H1 (cell line): ENCODE measurements around the gene REG4. TPM values are rescaled to one million over a fixed set of nuclear protein-coding genes. Genes with fewer than 3 reads are reported as not detected.

Experiments used
- CTCF ChIA-PET: fragments of 300-600 bp; sonication (Branson Sonifier 250); formaldehyde crosslinking; loops from one replicate; lab custom pipeline; 2021; ENCODE audit not compliant: partially characterized antibody; lab: Charles Lee
- POLR2A ChIA-PET: fragments of 300-600 bp; sonication (Branson Sonifier 250); formaldehyde crosslinking; loops from one replicate; lab custom pipeline; 2021; ENCODE audit warnings: inconsistent platforms; ENCODE audit not compliant: partially characterized antibody; lab: Charles Lee
- DNase-seq, 2 experiments: peaks; one replicate each; pipeline versions ENCODE4 v3.0.0 to v3.0.0-alpha.2; 2010 to 2022; ENCODE audit warnings: low spot score in 2 of 2, low read depth in 1 of 2, mixed read lengths in 1 of 2
- FAIRE-seq: peaks from 2 replicates; lab custom pipeline; 2011; peaks lifted over from hg19 to GRCh38; lab: Jason Lieb, UNC
- H2AFZ ChIP-seq: 2 replicates; pipeline ENCODE4 v1.8.1; 2012; ENCODE audit warnings: low read length, inconsistent platforms
- H2AK5ac ChIP-seq: 2 replicates; pipeline ENCODE4 v1.6.1; 2013; ENCODE audit warnings: low read depth, low read length
- H2BK120ac ChIP-seq: replicated peaks from 2 replicates; pipeline ENCODE3; 2013; ENCODE audit warnings: low read depth, low read length, inconsistent platforms
- H2BK12ac ChIP-seq: 2 replicates; pipeline ENCODE4 v1.6.1; 2013; ENCODE audit warnings: low read depth, low read length
- H2BK15ac ChIP-seq: 2 replicates; pipeline ENCODE4 v1.6.1; 2013; ENCODE audit warnings: low read length
- H2BK20ac ChIP-seq: 2 replicates; pipeline ENCODE4 v1.6.1; 2013; ENCODE audit warnings: low read length
- H2BK5ac ChIP-seq: 2 replicates; pipeline ENCODE4 v1.6.1; 2013; ENCODE audit warnings: low read depth, low read length
- H3K14ac ChIP-seq: 2 replicates; pipeline ENCODE4 v1.6.1; 2013; ENCODE audit warnings: inconsistent platforms; ENCODE audit not compliant: insufficient read length
- H3K18ac ChIP-seq: 2 replicates; pipeline ENCODE4 v1.6.1; 2013; ENCODE audit warnings: low read length; ENCODE audit errors: extremely low read depth
- H3K23ac ChIP-seq: 2 replicates; pipeline ENCODE4 v1.6.1; 2013; ENCODE audit warnings: inconsistent platforms; ENCODE audit not compliant: insufficient read length
- H3K23me2 ChIP-seq: 2 replicates; pipeline ENCODE4 v1.6.1; 2013; ENCODE audit warnings: low read depth, low read length
- H3K27ac ChIP-seq: 2 replicates; pipeline ENCODE4 v1.6.1; 2011; ENCODE audit warnings: low read depth, low read length, inconsistent platforms
- H3K27me3 ChIP-seq, 4 experiments: replicated peaks in 1 of 4; 1 replicate in 1 of 4; 2 replicates in 3 of 4; pipeline versions ENCODE4 v1.6.1 to v1.8.1; 2011 to 2013; ENCODE audit warnings: low read length in 3 of 4, mild to moderate bottlenecking in 3 of 4, inconsistent platforms in 2 of 4, mixed read lengths in 2 of 4, moderate library complexity in 1 of 4; ENCODE audit not compliant: control insufficient read depth in 3 of 4, insufficient read depth in 3 of 4; ENCODE audit errors: extremely low read depth in 1 of 4
- H3K36me3 ChIP-seq, 4 experiments: 2 replicates each; pipeline versions ENCODE4 v1.6.1 to v1.8.1; 2011 to 2013; ENCODE audit warnings: mild to moderate bottlenecking in 4 of 4, low read length in 3 of 4, moderate library complexity in 2 of 4, control low read depth in 1 of 4, inconsistent platforms in 1 of 4; ENCODE audit not compliant: insufficient read depth in 4 of 4, control insufficient read depth in 2 of 4
- H3K4ac ChIP-seq: replicated peaks from 2 replicates; pipeline ENCODE3; 2013; ENCODE audit warnings: low read length, low read depth, mixed read lengths, inconsistent platforms; ENCODE audit not compliant: insufficient read length
- H3K4me1 ChIP-seq, 4 experiments: replicated peaks in 1 of 4; 1 replicate in 1 of 4; 2 replicates in 3 of 4; pipeline versions ENCODE4 v1.6.1 to v1.8.1; 2011 to 2013; ENCODE audit warnings: low read length in 3 of 4, inconsistent platforms in 2 of 4, mixed read lengths in 1 of 4; ENCODE audit not compliant: insufficient read depth in 4 of 4, control insufficient read depth in 3 of 4
- H3K4me2 ChIP-seq, 2 experiments: 2 replicates each; pipeline versions ENCODE4 v1.6.1 to v1.8.1; 2011 to 2013; ENCODE audit warnings: low read depth in 2 of 2, low read length in 2 of 2, control low read depth in 1 of 2, inconsistent platforms in 1 of 2, mild to moderate bottlenecking in 1 of 2; ENCODE audit not compliant: insufficient read depth in 1 of 2
- H3K4me3 ChIP-seq, 4 experiments: fragments of 200-600, 300-600 bp in 1 of 4; sonication (generic), shearing (Covaris generic), sonication (Bioruptor Twin) in 1 of 4; 2 replicates each; pipeline versions ENCODE4 v1.5.1 to v1.8.1; 2011 to 2016; ENCODE audit warnings: low read length in 4 of 4, low read depth in 3 of 4, control low read depth in 2 of 4, inconsistent platforms in 2 of 4, mild to moderate bottlenecking in 2 of 4, mixed read lengths in 1 of 4, moderate library complexity in 1 of 4; ENCODE audit not compliant: insufficient read depth in 2 of 4; ENCODE audit errors: extremely low read depth in 1 of 4
- H3K56ac ChIP-seq: replicated peaks from 2 replicates; pipeline ENCODE3; 2013; ENCODE audit warnings: low read depth, mild to moderate bottlenecking, mixed read lengths, low read length, inconsistent platforms; ENCODE audit not compliant: insufficient read length
- H3K79me1 ChIP-seq: 2 replicates; pipeline ENCODE4 v1.6.1; 2013; ENCODE audit warnings: low read depth, low read length, control low read depth
- H3K79me2 ChIP-seq, 2 experiments: 2 replicates each; pipeline versions ENCODE4 v1.6.1 to v1.8.1; 2012 to 2013; ENCODE audit warnings: low read length in 2 of 2, mild to moderate bottlenecking in 2 of 2, inconsistent platforms in 1 of 2; ENCODE audit not compliant: insufficient read depth in 2 of 2, control insufficient read depth in 1 of 2
- H3K9ac ChIP-seq, 4 experiments: replicated peaks in 1 of 4; 1 replicate in 1 of 4; 2 replicates in 3 of 4; pipeline versions ENCODE4 v1.6.1 to v1.8.1; 2011 to 2013; ENCODE audit warnings: low read depth in 3 of 4, low read length in 3 of 4, control low read depth in 2 of 4, mild to moderate bottlenecking in 2 of 4, moderate library complexity in 2 of 4, inconsistent platforms in 1 of 4; ENCODE audit errors: extremely low read depth in 1 of 4
- H3K9me3 ChIP-seq, 2 experiments: 2 replicates each; pipeline versions ENCODE4 v1.6.1 to v1.8.1; 2012 to 2013; ENCODE audit warnings: mild to moderate bottlenecking in 2 of 2, moderate library complexity in 2 of 2, control low read depth in 1 of 2, inconsistent platforms in 1 of 2, low read depth in 1 of 2, low read length in 1 of 2, mixed read lengths in 1 of 2; ENCODE audit not compliant: insufficient read depth in 2 of 2
- H4K20me1 ChIP-seq, 2 experiments: replicated peaks in 1 of 2; 2 replicates each; pipeline versions ENCODE3 to v1.8.1; 2011 to 2013; ENCODE audit warnings: inconsistent platforms in 2 of 2, low read length in 2 of 2, mild to moderate bottlenecking in 1 of 2; ENCODE audit not compliant: insufficient read depth in 2 of 2, control insufficient read depth in 1 of 2
- H4K5ac ChIP-seq: 2 replicates; pipeline ENCODE4 v1.6.1; 2013; ENCODE audit warnings: low read length, low read depth, mixed read lengths, inconsistent platforms; ENCODE audit not compliant: insufficient read length
- H4K8ac ChIP-seq: 2 replicates; pipeline ENCODE4 v1.8.0; 2013; ENCODE audit warnings: mild to moderate bottlenecking, moderate library complexity, low read length, inconsistent platforms; ENCODE audit not compliant: insufficient read depth; ENCODE audit errors: extremely low read depth
- H4K91ac ChIP-seq: replicated peaks from 2 replicates; pipeline ENCODE3; 2013; ENCODE audit warnings: low read length, mixed read lengths, inconsistent platforms; ENCODE audit not compliant: insufficient read length
- JUND ChIP-seq: IDR thresholded peaks from 2 replicates; pipeline ENCODE4 v1.6.1; 2011; ENCODE audit warnings: mild to moderate bottlenecking, improper control_type of control experiment, low read length
- RNF2 ChIP-seq: fragments of 200-900, 300-1000 bp; sonication (generic); IDR thresholded peaks from 2 replicates; pipeline ENCODE4 v1.7.1; 2016; ENCODE audit warnings: borderline replicate concordance, low read depth, mild to moderate bottlenecking, antibody characterized with exemption, low read length; ENCODE audit not compliant: poor library complexity, severe bottlenecking; ENCODE audit errors: missing control alignments
- WGBS, 2 experiments: shearing (Covaris generic) in 1 of 2; methylation state at CpG; one replicate each; pipeline versions ENCODE4 v1.1.6 to v1.1.7; 2013 to 2015; ENCODE audit warnings: low lambda C conversion rate in 2 of 2, mixed read lengths in 2 of 2, inconsistent platforms in 1 of 2, low coverage in 1 of 2, missing lambda C conversion rate in 1 of 2; ENCODE audit not compliant: insufficient replicate concordance in 2 of 2, insufficient coverage in 1 of 2, insufficient read length in 1 of 2; ENCODE audit errors: extremely low coverage in 1 of 2, missing lambda C conversion rate in 1 of 2; 5-methylcytosine and 5-hydroxymethylcytosine counted together
- polyA plus RNA-seq, 7 experiments: library from polyadenylated mRNA; depleted of rRNA in 3 of 7; stranded (reverse) in 5 of 7; unstranded in 2 of 7; fragments of >200 nt in 5 of 7; fragments of 200-250 nt in 2 of 7; gene quantifications; 1 replicate in 5 of 7; 2 replicates in 1 of 7; 4 replicates in 1 of 7; pipeline versions ENCODE4 v1.2.1 to v1.2.3, GENCODE V29; 2011 to 2013; ENCODE audit warnings: missing spikeins in 2 of 7, mixed read lengths in 2 of 7
- total RNA-seq: library from RNA; stranded (reverse); fragmentation: NEBNext Ultra II Directional; extraction: Animal tissue kit (Norgen Biotek cat#: 25700); gene quantifications from 2 replicates; pipeline ENCODE4 v1.2.1, GENCODE V29; 2021

The REG4 gene
- total and polyA plus RNA-seq, 2 of the 8 experiments (the other 6 are each of a cell fraction or from before 2014, with no cell fraction given) = not detected

- no peak overlapping the region for H2AK5ac ChIP-seq
- WGBS, 2 experiments = 87% methylated on average over 1 of the region's 1 CpG; no CpG with 5 or more reads in 1 of the 2 experiments
- no peak overlapping the region for H3K56ac ChIP-seq
- no peak overlapping the region for H4K5ac ChIP-seq
- ChIA-PET POLR2A (interaction anchor here (0.7 to 30.7 kb wide), 20 partner anchors 9 to 431 kb away, joined by 3 to 425 read pairs (median 4); partner anchors contain the start of genes HMGCS2, PHGDH and ZNF697), CTCF (interaction anchor here (0.7 to 10.1 kb wide), 29 partner anchors 12 to 217 kb away, joined by 3 to 132 read pairs (median 6); partner anchors contain the start of genes HMGCS2, PHGDH and REG4)
- H2AFZ ChIP-seq = no peak overlapping the region
- H3K4me1 ChIP-seq = peaks cover 0 to 8% (median 5%) of the 10 kb centered on the region in 4 experiments; a peak in 2 of 7 replicates
- H3K14ac ChIP-seq = no peak overlapping the region
- DNase-seq (no peak), FAIRE-seq (no peak)
- no peak overlapping the region for H4K8ac ChIP-seq
- no peak overlapping the region for H3K4ac ChIP-seq
- no peak overlapping the region for H2BK20ac ChIP-seq
- no peaks in the 10 kb centered on the region for H3K9me3 ChIP-seq
- H2BK5ac ChIP-seq = no peak overlapping the region
- H3K23ac ChIP-seq = no peak overlapping the region
- no peaks in the 10 kb centered on the region for H3K23me2 ChIP-seq
- no peak overlapping the region for H3K4me2 ChIP-seq
- no peak overlapping the region for H3K27ac ChIP-seq
- H3K9ac ChIP-seq = no peak overlapping the region
- H2BK12ac ChIP-seq = no peak overlapping the region
- no peaks in the 10 kb centered on the region for H3K79me2 ChIP-seq
- no peaks in the 10 kb centered on the region for H3K79me1 ChIP-seq
- H2BK15ac ChIP-seq = no peak overlapping the region
- no peak overlapping the region for H4K91ac ChIP-seq
- H3K18ac ChIP-seq = no peak overlapping the region
- H2BK120ac ChIP-seq = no peak overlapping the region
- no peaks in the 10 kb centered on the region for H3K27me3 ChIP-seq
- peaks cover 7 to 17% of the 10 kb centered on the region in 2 experiments for H4K20me1 ChIP-seq
- peaks cover 19 to 52% (median 36%) of the 10 kb centered on the region in 4 experiments for H3K36me3 ChIP-seq
- H3K4me3 ChIP-seq = no peak overlapping the region
- TF ChIP-seq RNF2 (no peak), JUND (no peak)
These were observed 66.7 kb downstream of the REG4 start for GRCh38 chr1:119744598-119744942.
